ENCODE data around the gene HNRNPA2B1.

Gene HNRNPA2B1

GRCh38 chr7:26145238-26145637 is 55.3 kb downstream of the HNRNPA2B1 start:
- DNase-seq (ENCODE audit: low read depth) = no peak

GRCh38 chr7:26144184-26145080 is 56.1 kb downstream of the HNRNPA2B1 start:
- no peak for DNase-seq (ENCODE audit: low read depth)

DNA sequence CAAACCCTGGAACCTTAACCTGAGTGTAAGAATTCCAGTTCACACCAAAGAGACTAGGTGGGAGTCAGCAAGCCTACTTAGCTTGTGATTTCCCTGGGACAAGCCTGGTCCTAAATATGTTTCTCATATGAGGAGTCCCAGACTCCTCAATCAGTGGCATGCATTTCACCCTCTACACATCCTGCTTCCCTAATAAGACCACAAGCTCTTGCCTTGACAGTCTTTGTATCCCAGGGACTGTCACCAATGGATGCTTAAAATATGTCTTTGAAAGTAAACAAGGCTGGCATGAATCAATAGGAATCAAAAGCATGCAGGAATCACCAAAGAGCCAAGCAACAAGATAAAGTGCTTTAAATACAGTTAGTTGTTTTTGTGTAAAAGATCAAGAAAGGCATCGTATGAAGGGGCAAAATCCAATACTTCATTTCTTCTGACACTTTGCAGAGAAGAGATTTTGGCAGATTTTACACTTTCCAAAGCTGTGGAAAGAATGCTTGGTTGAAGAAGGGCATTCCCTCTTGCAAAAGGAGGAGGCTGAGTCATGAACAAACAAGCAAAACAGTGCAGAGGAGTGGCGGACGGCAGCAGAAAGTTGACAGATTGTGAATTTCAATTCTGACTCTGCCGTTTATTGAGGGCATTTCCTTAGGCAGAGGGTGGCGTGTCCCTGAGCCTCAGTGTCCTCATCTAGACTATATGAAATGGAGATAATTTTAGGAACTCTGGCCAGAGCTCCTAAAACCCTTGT is 57.1 kb downstream of the HNRNPA2B1 start:
- no peak for DNase-seq (ENCODE audit: low read depth)

DNA sequence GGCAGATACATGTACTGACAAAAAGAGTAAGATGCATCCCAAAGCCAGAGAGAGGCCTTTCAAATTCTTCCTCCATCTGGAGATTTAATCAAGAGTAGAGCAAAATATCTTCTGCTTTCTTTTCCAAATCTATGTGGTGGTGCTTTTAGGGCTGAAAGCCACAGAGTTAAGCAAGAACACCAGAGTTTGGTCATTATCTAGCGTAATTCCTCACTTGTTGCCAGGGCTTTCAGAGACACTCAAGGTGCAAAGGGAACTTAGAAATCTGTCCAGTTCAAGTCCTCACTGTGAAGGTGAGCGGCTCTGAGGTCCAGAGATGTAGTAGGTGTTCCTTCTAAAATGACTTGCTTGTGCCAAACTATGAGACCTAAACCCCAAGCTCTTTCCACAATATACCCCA is 59.5 kb downstream of the HNRNPA2B1 start:
- DNase-seq (ENCODE audit: low read depth) = no peak

- DNase-seq (ENCODE audit: low read depth) = no peak
Observed at GRCh38 chr7:26140380-26140779, 60.2 kb downstream of the HNRNPA2B1 start.

All from stimulated activated CD4-positive, alpha-beta T cell treated with anti-CD3 and anti-CD28 coated beads, Interleukin-2, amount 100 ng/mL, for 4 hours (primary cell).